SK-N-SH (cell line): Measurements from ENCODE around the gene GEMIN7. TPM values are rescaled to one million over a fixed set of nuclear protein-coding genes. Genes with fewer than 3 reads are reported as not detected.

Experiments used
- CTCF ChIA-PET: fragments of 300-600, 350-600 bp; formaldehyde crosslinking; extraction: SDS; loops from one replicate; lab custom pipeline; 2021; lab: Yijun Ruan, JAX
- POLR2A ChIA-PET: fragments of 350-600 bp; sonication (Branson Sonifier 250); formaldehyde crosslinking; extraction: SDS; loops from one replicate; lab custom pipeline; 2020; ENCODE audit warnings: antibody characterized with exemption, inconsistent platforms; lab: Yijun Ruan, JAX
- DNase-seq: peaks from one replicate; pipeline ENCODE4 v3.0.0; 2012
- H2AFZ ChIP-seq: fragments of 200-600 bp; sonication (generic); 2 replicates; pipeline ENCODE4 v1.8.1; 2016; ENCODE audit warnings: antibody characterized with exemption, mild to moderate bottlenecking, low read depth
- H3F3A ChIP-seq: fragments of 200-600 bp; sonication (generic); replicated peaks from 2 replicates; pipeline ENCODE3; 2016; ENCODE audit warnings: antibody characterized with exemption, mild to moderate bottlenecking; ENCODE audit not compliant: insufficient read depth
- H3K27ac ChIP-seq, 2 experiments: fragments of 200-500 bp in 1 of 2; fragments of 200-600 bp in 1 of 2; sonication (Bioruptor generic) in 1 of 2; sonication (generic), shearing (Covaris generic) in 1 of 2; 2 replicates each; pipeline versions ENCODE4 v1.5.1 to v1.6.1; 2014 to 2016; ENCODE audit warnings: low read depth in 2 of 2, inconsistent platforms in 1 of 2, low read length in 1 of 2, mild to moderate bottlenecking in 1 of 2, mixed read lengths in 1 of 2
- H3K27me3 ChIP-seq: fragments of 200-600 bp; sonication (generic), shearing (Covaris generic); 2 replicates; pipeline ENCODE4 v1.6.1; 2016; ENCODE audit warnings: mixed run types; ENCODE audit not compliant: insufficient read depth
- H3K36me3 ChIP-seq, 2 experiments: fragments of 200-500 bp in 1 of 2; fragments of 200-600 bp in 1 of 2; sonication (Bioruptor generic) in 1 of 2; sonication (generic) in 1 of 2; replicated peaks in 1 of 2; 2 replicates each; pipeline versions ENCODE3 to v1.5.1; 2014 to 2016; ENCODE audit warnings: low read length in 1 of 2, mild to moderate bottlenecking in 1 of 2; ENCODE audit not compliant: insufficient read depth in 2 of 2, control insufficient read depth in 1 of 2
- H3K4me1 ChIP-seq, 2 experiments: fragments of 200-500 bp in 1 of 2; fragments of 200-600 bp in 1 of 2; sonication (Bioruptor generic) in 1 of 2; sonication (generic), shearing (Covaris generic) in 1 of 2; 2 replicates each; pipeline versions ENCODE4 v1.5.1 to v1.6.1; 2014 to 2016; ENCODE audit warnings: low read depth in 1 of 2, low read length in 1 of 2, mixed run types in 1 of 2; ENCODE audit not compliant: insufficient read depth in 2 of 2, control insufficient read depth in 1 of 2
- H3K4me2 ChIP-seq: fragments of 200-600 bp; sonication (generic), shearing (Covaris generic); 2 replicates; pipeline ENCODE4 v1.6.1; 2017; ENCODE audit warnings: mixed run types
- H3K4me3 ChIP-seq, 2 experiments: fragments of 200-500 bp in 1 of 2; fragments of 200-600 bp in 1 of 2; sonication (Bioruptor generic) in 1 of 2; sonication (generic), shearing (Covaris generic) in 1 of 2; 2 replicates each; pipeline versions ENCODE4 v1.5.1 to v1.8.1; 2014 to 2016; ENCODE audit warnings: low read depth in 2 of 2, inconsistent platforms in 1 of 2, low read length in 1 of 2, mild to moderate bottlenecking in 1 of 2, mixed read lengths in 1 of 2, moderate library complexity in 1 of 2
- H3K79me2 ChIP-seq: fragments of 200-600 bp; sonication (generic); 2 replicates; pipeline ENCODE4 v1.8.1; 2017; ENCODE audit warnings: mild to moderate bottlenecking; ENCODE audit not compliant: insufficient read depth
- H3K9ac ChIP-seq: fragments of 200-600 bp; sonication (generic); 2 replicates; pipeline ENCODE4 v1.6.1; 2017; ENCODE audit warnings: mixed run types
- H3K9me2 ChIP-seq: fragments of 200-600 bp; sonication (generic); 2 replicates; pipeline ENCODE4 v1.6.1; 2017; ENCODE audit warnings: mixed run types
- H3K9me3 ChIP-seq: fragments of 200-600 bp; sonication (generic); 2 replicates; pipeline ENCODE4 v1.6.1; 2017; ENCODE audit warnings: mixed run types, mild to moderate bottlenecking, moderate library complexity
- H4K20me1 ChIP-seq: fragments of 200-600 bp; sonication (generic); 2 replicates; pipeline ENCODE4 v1.6.1; 2017; ENCODE audit warnings: mild to moderate bottlenecking, mixed run types; ENCODE audit not compliant: insufficient read depth
- EP300 ChIP-seq, 2 experiments: IDR thresholded peaks; 2 replicates each; pipeline versions ENCODE4 v1.4.0 to v1.6.1; 2012; ENCODE audit warnings: borderline replicate concordance in 1 of 2, low read depth in 1 of 2, low read length in 1 of 2
- FOXJ3 ChIP-seq: sonication (generic); formaldehyde crosslinking; IDR thresholded peaks from 2 replicates; pipeline ENCODE4 v1.5.1; 2020; ENCODE audit warnings: mild to moderate bottlenecking, missing genetic modification reagents
- FOXM1 ChIP-seq: IDR thresholded peaks from 2 replicates; pipeline ENCODE4 v1.4.0; 2012; ENCODE audit warnings: low read depth, mild to moderate bottlenecking
- IRF3 ChIP-seq: fragments of 150-350 bp; IDR thresholded peaks from 2 replicates; pipeline ENCODE4 v1.6.1; 2016; ENCODE audit warnings: mild to moderate bottlenecking, low read depth, low read length
- JUND ChIP-seq: IDR thresholded peaks from 2 replicates; pipeline ENCODE4 v1.4.0; 2012
- MAX ChIP-seq: IDR thresholded peaks from 2 replicates; pipeline ENCODE4 v1.4.0; 2012; ENCODE audit warnings: low read depth
- NRF1 ChIP-seq: IDR thresholded peaks from 2 replicates; pipeline ENCODE4 v1.6.1; 2012; ENCODE audit warnings: low read depth, mild to moderate bottlenecking, low read length
- POLR2AphosphoS5 ChIP-seq: IDR thresholded peaks from 2 replicates; pipeline ENCODE4 v1.6.1; 2012; ENCODE audit warnings: low read depth, low read length
- RCOR1 ChIP-seq: fragments of 150-350 bp; IDR thresholded peaks from 2 replicates; pipeline ENCODE4 v1.6.1; 2017; ENCODE audit warnings: antibody characterized with exemption, low read length
- REST ChIP-seq: IDR thresholded peaks from 2 replicates; pipeline ENCODE4 v1.6.1; 2012; ENCODE audit warnings: mild to moderate bottlenecking, low read depth, low read length, moderate library complexity
- RFX5 ChIP-seq: IDR thresholded peaks from 2 replicates; pipeline ENCODE4 v1.6.1; 2012; ENCODE audit warnings: mild to moderate bottlenecking, improper control_type of control experiment, low read length
- RXRA ChIP-seq: IDR thresholded peaks from 2 replicates; pipeline ENCODE4 v1.4.0; 2012; ENCODE audit warnings: low read depth, mild to moderate bottlenecking, borderline replicate concordance
- TAF1 ChIP-seq: IDR thresholded peaks from 2 replicates; pipeline ENCODE4 v1.6.1; 2012; ENCODE audit warnings: low read depth, mild to moderate bottlenecking, low read length, moderate library complexity, borderline replicate concordance
- TCF12 ChIP-seq: IDR thresholded peaks from 2 replicates; pipeline ENCODE4 v1.4.0; 2012
- TEAD4 ChIP-seq: IDR thresholded peaks from 2 replicates; pipeline ENCODE4 v1.4.0; 2012; ENCODE audit warnings: mild to moderate bottlenecking, borderline replicate concordance; ENCODE audit not compliant: insufficient read depth
- WGBS: methylation state at CpG from one replicate; pipeline ENCODE4 v1.1.6; 2017; ENCODE audit warnings: low lambda C conversion rate; 5-methylcytosine and 5-hydroxymethylcytosine counted together
- polyA plus RNA-seq, 3 experiments: library from polyadenylated mRNA; depleted of rRNA; stranded (reverse); fragments of >200 nt; gene quantifications; 2 replicates each; pipeline ENCODE4 v1.2.3, GENCODE V29; 2012
- TF ChIP-seq, protein P1 (sequence below): IDR thresholded peaks from 2 replicates; pipeline ENCODE4 v1.4.0; 2012; ENCODE audit warnings: low read depth, borderline replicate concordance

GEMIN7 gene
- polyA plus RNA-seq, 1 of the 3 experiments (the other 2 are of a cell fraction): 28.7 TPM

GRCh38 chr19:45122832-45123231, 43.8 kb downstream of the GEMIN7 start:
- H3K4me2 ChIP-seq: no peak overlapping the region
- H3K4me1 ChIP-seq: peaks cover 0 to 24% of the 10 kb centered on the region in 2 experiments; a peak in 1 of 4 replicates
- H3K9me2 ChIP-seq: no peaks in the 10 kb centered on the region
- peaks cover 84% of the 10 kb centered on the region for H4K20me1 ChIP-seq
- no peaks in the 10 kb centered on the region for H3K9me3 ChIP-seq
- H3K36me3 ChIP-seq: no peaks in the 10 kb centered on the region
- no peak for TF ChIP-seq RXRA
- no peak for TF ChIP-seq RFX5
- TF ChIP-seq IRF3: no peak
- TF ChIP-seq FOXM1: no peak
- no peak for TF ChIP-seq FOXJ3 (CRISPR knock-in tag)
- TF ChIP-seq RCOR1: no peak
- no peak for TF ChIP-seq EP300 (IDR thresholded peaks at IDR 0.05; ENCODE audit: borderline replicate concordance in 1 of 2, low read depth in 1 of 2, low read length in 1 of 2)
- TF ChIP-seq POLR2AphosphoS5: no peak
- no peak for TF ChIP-seq TCF12
- no peak for TF ChIP-seq TAF1
- TF ChIP-seq MAX: no peak
- TF ChIP-seq, protein P1, sequence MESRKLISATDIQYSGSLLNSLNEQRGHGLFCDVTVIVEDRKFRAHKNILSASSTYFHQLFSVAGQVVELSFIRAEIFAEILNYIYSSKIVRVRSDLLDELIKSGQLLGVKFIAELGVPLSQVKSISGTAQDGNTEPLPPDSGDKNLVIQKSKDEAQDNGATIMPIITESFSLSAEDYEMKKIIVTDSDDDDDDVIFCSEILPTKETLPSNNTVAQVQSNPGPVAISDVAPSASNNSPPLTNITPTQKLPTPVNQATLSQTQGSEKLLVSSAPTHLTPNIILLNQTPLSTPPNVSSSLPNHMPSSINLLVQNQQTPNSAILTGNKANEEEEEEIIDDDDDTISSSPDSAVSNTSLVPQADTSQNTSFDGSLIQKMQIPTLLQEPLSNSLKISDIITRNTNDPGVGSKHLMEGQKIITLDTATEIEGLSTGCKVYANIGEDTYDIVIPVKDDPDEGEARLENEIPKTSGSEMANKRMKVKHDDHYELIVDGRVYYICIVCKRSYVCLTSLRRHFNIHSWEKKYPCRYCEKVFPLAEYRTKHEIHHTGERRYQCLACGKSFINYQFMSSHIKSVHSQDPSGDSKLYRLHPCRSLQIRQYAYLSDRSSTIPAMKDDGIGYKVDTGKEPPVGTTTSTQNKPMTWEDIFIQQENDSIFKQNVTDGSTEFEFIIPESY: no peak
- no peak for TF ChIP-seq REST
- no peak for TF ChIP-seq NRF1
- no peak for TF ChIP-seq TEAD4
- TF ChIP-seq JUND: no peak
- DNase-seq: no peak
- WGBS: 92% methylated on average over 6 of the region's 6 CpGs
- no peak overlapping the region for H3K4me3 ChIP-seq
- no peak overlapping the region for H3K9ac ChIP-seq
- H3K79me2 ChIP-seq: peaks cover 78% of the 10 kb centered on the region
- H3K27ac ChIP-seq: no peak overlapping the region; a peak in 1 of 4 replicates
- H3F3A ChIP-seq: no peaks in the 10 kb centered on the region
- no peak overlapping the region for H2AFZ ChIP-seq
- CTCF ChIA-PET: interaction anchor here (0.6 to 1.3 kb wide), 3 partner anchors 29 to 78 kb away, joined by 3 to 4 read pairs (median 3); no protein-coding TSS in a partner anchor
- POLR2A ChIA-PET: no interaction called here
- H3K27me3 ChIP-seq: no peaks in the 10 kb centered on the region
